Smooth muscle cell (in vitro differentiated cells): Measurements from ENCODE around the gene PTPN11. TPM values are rescaled to one million over a fixed set of nuclear protein-coding genes. Genes with fewer than 3 reads are reported as not detected.
"Not testable (repeated sequence)": the region's sequence is repeated elsewhere in the genome, so short reads cannot be mapped to it uniquely, and the experiment has no call there.

ENCODE experiments used
- DNase-seq: peaks from one replicate; lab custom pipeline; 2025; ENCODE audit not compliant: unreplicated experiment; lab: John Stamatoyannopoulos, UW
- H2AFZ ChIP-seq: fragments of 200-600 bp; sonication (generic); 2 replicates; pipeline ENCODE4 v1.6.0; 2016; ENCODE audit warnings: antibody characterized with exemption, low read depth, mild to moderate bottlenecking
- H3F3A ChIP-seq: fragments of 200-600 bp; sonication (generic); 2 replicates; pipeline ENCODE4 v1.6.0; 2017; ENCODE audit warnings: antibody characterized with exemption, low read depth
- H3K27ac ChIP-seq: fragments of 200-600 bp; sonication (generic); 2 replicates; pipeline ENCODE4 v1.5.1; 2016; ENCODE audit warnings: low read depth, mild to moderate bottlenecking
- H3K27me3 ChIP-seq: fragments of 200-600 bp; sonication (generic); 2 replicates; pipeline ENCODE4 v1.6.1; 2016; ENCODE audit warnings: low read depth, mild to moderate bottlenecking
- H3K36me3 ChIP-seq: fragments of 200-600 bp; sonication (generic); 2 replicates; pipeline ENCODE4 v1.5.1; 2016; ENCODE audit warnings: low read depth
- H3K4me1 ChIP-seq: fragments of 200-600 bp; sonication (generic); 2 replicates; pipeline ENCODE4 v1.5.1; 2016; ENCODE audit warnings: low read depth
- H3K4me2 ChIP-seq: fragments of 200-600 bp; sonication (generic); 2 replicates; pipeline ENCODE4 v1.6.0; 2016; ENCODE audit warnings: mild to moderate bottlenecking
- H3K4me3 ChIP-seq: fragments of 200-600 bp; sonication (generic); 2 replicates; pipeline ENCODE4 v1.5.1; 2016; ENCODE audit warnings: mild to moderate bottlenecking
- H3K79me2 ChIP-seq: fragments of 200-600 bp; sonication (generic); 2 replicates; pipeline ENCODE4 v1.6.0; 2016; ENCODE audit warnings: low read depth, mild to moderate bottlenecking
- H3K9ac ChIP-seq: fragments of 200-600 bp; sonication (generic); 2 replicates; pipeline ENCODE4 v1.6.0; 2016; ENCODE audit warnings: low read depth
- H3K9me3 ChIP-seq: fragments of 200-600 bp; sonication (generic); replicated peaks from 2 replicates; pipeline ENCODE4 v1.5.1; 2016; ENCODE audit warnings: low read depth
- H4K20me1 ChIP-seq: fragments of 200-600 bp; sonication (generic); 2 replicates; pipeline ENCODE4 v1.6.0; 2016; ENCODE audit warnings: low read depth
- WGBS: methylation state at CpG from one replicate; pipeline ENCODE4 v1.1.7; 2016; ENCODE audit warnings: low lambda C conversion rate; 5-methylcytosine and 5-hydroxymethylcytosine counted together
- polyA plus RNA-seq: library from polyadenylated mRNA; unstranded; fragments of >200 nt; fragmentation: Nextera tagmentation; extraction: Ambion mirVana; gene quantifications from 2 replicates; pipeline ENCODE4 v1.2.1, GENCODE V29; 2016
- total RNA-seq: library from RNA; depleted of rRNA; stranded (reverse); fragments of >200 nt; gene quantifications from 2 replicates; pipeline ENCODE4 v1.2.3, GENCODE V29; 2014
- TF ChIP-seq, protein P1 (sequence below): fragments of 200-600 bp; sonication (generic); IDR thresholded peaks from 2 replicates; pipeline ENCODE4 v1.5.1; 2017; ENCODE audit warnings: borderline replicate concordance, mild to moderate bottlenecking, antibody characterized with exemption; ENCODE audit not compliant: insufficient read depth, poor library complexity, severe bottlenecking

Gene PTPN11
- total and polyA plus RNA-seq, 2 experiments from 2014 or later: 44.6 to 77.2 TPM

DNA sequence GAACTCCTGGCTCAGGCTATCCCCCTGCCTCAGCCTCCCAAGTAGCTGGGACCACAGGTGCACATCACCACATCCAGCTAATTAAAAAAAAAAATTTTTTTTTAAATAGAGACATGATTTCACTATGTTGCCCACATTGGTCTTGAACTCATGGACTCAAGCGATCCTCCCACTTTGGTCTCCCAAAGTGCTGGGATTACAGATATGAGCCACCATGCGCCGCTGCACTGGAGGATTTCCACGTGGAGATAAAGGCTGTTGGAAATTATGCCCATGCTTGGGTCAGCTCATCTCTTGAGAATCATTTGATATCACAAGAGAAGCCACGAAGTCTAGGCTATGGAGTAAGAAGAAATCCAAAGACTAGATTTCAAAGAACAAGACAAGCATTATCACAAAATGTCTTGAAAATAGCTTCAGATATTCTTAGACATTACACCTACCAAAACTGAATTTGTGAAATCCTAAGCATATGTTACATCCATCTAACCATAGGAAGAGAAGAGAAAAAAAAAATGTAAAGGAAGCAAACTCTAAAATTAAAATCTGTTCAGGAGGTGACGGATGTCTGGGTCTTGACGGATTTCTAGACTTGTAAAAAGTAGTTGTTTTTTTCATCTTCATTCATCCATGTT lies 99.1 kb downstream of the PTPN11 start:
- Histone ChIP-seq H3K4me3 (no peak overlapping the region), H3K9me3 (no peaks in the 10 kb centered on the region), H3K27me3 (no peaks in the 10 kb centered on the region), H3K4me2 (no peak overlapping the region), H4K20me1 (no peaks in the 10 kb centered on the region), H3F3A (no peaks in the 10 kb centered on the region), H3K27ac (no peak overlapping the region), H3K4me1 (no peaks in the 10 kb centered on the region), H2AFZ (no peak overlapping the region), H3K36me3 (no peaks in the 10 kb centered on the region), H3K9ac (no peak overlapping the region), H3K79me2 (no peaks in the 10 kb centered on the region)
- no peak for DNase-seq
- TF ChIP-seq, protein P1, sequence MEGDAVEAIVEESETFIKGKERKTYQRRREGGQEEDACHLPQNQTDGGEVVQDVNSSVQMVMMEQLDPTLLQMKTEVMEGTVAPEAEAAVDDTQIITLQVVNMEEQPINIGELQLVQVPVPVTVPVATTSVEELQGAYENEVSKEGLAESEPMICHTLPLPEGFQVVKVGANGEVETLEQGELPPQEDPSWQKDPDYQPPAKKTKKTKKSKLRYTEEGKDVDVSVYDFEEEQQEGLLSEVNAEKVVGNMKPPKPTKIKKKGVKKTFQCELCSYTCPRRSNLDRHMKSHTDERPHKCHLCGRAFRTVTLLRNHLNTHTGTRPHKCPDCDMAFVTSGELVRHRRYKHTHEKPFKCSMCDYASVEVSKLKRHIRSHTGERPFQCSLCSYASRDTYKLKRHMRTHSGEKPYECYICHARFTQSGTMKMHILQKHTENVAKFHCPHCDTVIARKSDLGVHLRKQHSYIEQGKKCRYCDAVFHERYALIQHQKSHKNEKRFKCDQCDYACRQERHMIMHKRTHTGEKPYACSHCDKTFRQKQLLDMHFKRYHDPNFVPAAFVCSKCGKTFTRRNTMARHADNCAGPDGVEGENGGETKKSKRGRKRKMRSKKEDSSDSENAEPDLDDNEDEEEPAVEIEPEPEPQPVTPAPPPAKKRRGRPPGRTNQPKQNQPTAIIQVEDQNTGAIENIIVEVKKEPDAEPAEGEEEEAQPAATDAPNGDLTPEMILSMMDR: no peak
- WGBS: 84% methylated on average over 7 of the region's 7 CpGs

- Histone ChIP-seq H3K9me3 (no peaks in the 10 kb centered on the region), H3K4me2 (no peak overlapping the region), H3K4me1 (no peaks in the 10 kb centered on the region), H3F3A (no peaks in the 10 kb centered on the region), H3K4me3 (no peak overlapping the region), H3K79me2 (no peaks in the 10 kb centered on the region), H3K27ac (no peak overlapping the region), H3K9ac (no peak overlapping the region), H2AFZ (no peak overlapping the region), H3K27me3 (no peaks in the 10 kb centered on the region), H4K20me1 (no peaks in the 10 kb centered on the region), H3K36me3 (no peaks in the 10 kb centered on the region)
- 91% methylated on average over 7 of the region's 7 CpGs for WGBS
- DNase-seq: no peak
- TF ChIP-seq, protein P1: no peak
Measured at GRCh38 chr12:112518365-112518735, 99.6 kb downstream of the PTPN11 start.

GRCh38 chr12:112519841-112520340 lies 101.1 kb downstream of the PTPN11 start:
- H3K4me2 ChIP-seq, DNase-seq, H3K9me3 ChIP-seq, H3K27me3 ChIP-seq, H3F3A ChIP-seq, H3K27ac ChIP-seq, H3K4me3 ChIP-seq, H3K79me2 ChIP-seq, H3K36me3 ChIP-seq, H2AFZ ChIP-seq, H3K4me1 ChIP-seq, H3K9ac ChIP-seq, H4K20me1 ChIP-seq: not testable (repeated sequence)
- WGBS: 94% methylated on average over 25 of the region's 26 CpGs

DNA sequence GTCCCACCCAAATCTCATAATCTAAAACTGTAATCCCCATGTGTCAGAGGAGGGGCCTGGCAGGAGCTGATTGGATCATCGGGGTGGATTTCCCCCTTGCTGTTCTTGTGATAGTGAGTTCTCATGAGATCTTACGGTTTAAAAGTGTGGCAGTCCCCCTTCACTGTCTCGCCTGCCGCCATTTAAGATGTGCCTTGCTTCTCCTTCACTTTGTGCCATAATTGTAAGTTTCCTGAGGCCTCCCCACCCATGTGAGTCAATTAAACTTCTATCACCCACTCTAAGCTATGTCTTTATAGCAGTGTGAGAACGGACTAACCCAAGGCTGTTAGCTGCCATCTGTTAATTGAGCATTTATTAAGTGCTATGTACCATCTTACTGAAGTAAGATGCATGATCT lies 105.1 kb downstream of the PTPN11 start:
- H3K4me3 ChIP-seq: no peak overlapping the region
- H3K4me1 ChIP-seq: no peaks in the 10 kb centered on the region
- H3K27me3 ChIP-seq: no peaks in the 10 kb centered on the region
- H3K4me2 ChIP-seq: no peak overlapping the region
- no peaks in the 10 kb centered on the region for H4K20me1 ChIP-seq
- H3F3A ChIP-seq: no peaks in the 10 kb centered on the region
- WGBS: 87% methylated on average over 5 of the region's 5 CpGs
- no peak overlapping the region for H2AFZ ChIP-seq
- H3K9ac ChIP-seq: no peak overlapping the region
- no peak overlapping the region for H3K27ac ChIP-seq
- TF ChIP-seq, protein P1: no peak
- no peak for DNase-seq
- H3K9me3 ChIP-seq: no peaks in the 10 kb centered on the region
- H3K79me2 ChIP-seq: no peaks in the 10 kb centered on the region
- no peaks in the 10 kb centered on the region for H3K36me3 ChIP-seq
